ENCODE data around the gene OR9A4.

The OR9A4 gene

GRCh38 chr7:141949021-141949420, 32.8 kb downstream of the OR9A4 start:
- DNase-seq, result no peak

DNA sequence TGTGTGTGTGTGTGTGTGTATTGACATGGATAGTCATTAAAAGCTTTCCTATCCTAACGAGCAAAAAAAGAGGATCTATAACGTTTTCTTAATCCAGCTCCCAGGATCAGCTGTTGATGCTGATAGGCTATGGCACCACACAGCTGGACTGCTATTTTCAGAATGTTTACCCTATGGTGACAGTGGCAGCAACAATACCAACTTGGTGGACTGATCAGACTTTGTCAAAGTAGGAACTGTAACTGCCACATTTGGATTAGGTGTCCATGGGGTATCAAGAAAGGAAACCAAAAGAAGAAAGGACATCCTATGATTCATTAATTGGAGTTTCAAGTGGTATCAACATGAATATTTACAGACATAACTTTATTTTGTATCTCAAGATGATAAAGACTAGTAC, 33.3 kb downstream of the OR9A4 start:
- no peak for DNase-seq

GRCh38 chr7:141949911-141950310, 33.7 kb downstream of the OR9A4 start:
- no peak for DNase-seq

DNA sequence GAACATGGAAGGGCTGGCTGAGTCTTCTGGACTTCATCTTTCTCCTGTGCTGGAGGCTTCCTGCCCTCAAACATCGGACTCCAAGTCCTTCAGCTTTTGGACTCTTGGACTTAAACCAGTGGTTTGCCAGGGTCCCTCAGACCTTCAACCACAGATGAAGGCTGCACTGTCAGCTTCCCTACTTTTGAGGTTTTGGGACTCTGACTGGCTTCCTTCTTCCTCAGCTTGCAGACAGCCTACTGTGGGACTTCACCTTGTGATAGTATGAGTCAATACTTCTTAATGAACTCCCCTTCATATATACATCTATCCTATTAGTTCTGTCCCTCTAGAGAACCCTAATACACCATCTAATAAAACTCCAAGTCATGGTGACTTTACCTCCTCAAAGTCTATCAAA, 34.6 kb downstream of the OR9A4 start:
- DNase-seq, result no peak

DNA sequence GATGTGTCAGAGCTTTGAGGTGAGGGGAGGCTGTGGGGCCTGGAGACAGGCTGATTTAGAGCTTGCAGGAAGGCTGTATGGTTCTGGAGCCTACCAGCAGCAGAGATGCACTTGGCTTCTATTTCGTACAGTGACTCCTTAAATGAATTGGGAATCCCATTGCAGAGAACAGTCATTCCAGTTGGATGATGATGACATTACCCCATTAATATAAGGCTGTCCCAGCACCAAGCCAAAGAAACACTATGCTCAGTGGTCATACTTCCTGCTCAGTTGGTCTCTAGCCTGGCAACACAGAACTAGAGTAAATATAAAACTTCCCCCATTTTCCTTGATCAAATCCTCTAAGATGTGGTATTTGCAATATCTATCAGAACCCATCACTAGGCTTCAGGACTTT, 36.3 kb downstream of the OR9A4 start:
- DNase-seq, result no peak

GRCh38 chr7:141954334-141954733, 38.1 kb downstream of the OR9A4 start:
- no peak for DNase-seq

DNA sequence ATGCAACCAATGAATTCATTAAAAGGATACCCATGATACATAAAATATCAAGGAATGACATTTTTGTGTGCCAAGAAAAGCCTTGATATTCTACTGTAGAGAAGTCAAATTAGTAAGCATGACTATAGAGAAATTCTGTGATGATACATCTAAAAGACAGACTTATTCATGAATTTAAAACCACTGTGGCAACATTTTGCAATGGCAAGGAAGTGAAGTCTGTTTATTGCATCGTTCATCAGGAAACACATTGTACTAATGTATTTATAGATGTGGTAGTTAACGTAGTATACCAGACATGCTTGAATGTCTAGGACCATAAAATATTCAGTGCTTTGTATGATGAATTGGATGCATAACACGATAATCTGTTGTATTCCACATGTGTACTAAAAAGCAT, 39.9 kb downstream of the OR9A4 start:
- DNase-seq, result no peak

DNA sequence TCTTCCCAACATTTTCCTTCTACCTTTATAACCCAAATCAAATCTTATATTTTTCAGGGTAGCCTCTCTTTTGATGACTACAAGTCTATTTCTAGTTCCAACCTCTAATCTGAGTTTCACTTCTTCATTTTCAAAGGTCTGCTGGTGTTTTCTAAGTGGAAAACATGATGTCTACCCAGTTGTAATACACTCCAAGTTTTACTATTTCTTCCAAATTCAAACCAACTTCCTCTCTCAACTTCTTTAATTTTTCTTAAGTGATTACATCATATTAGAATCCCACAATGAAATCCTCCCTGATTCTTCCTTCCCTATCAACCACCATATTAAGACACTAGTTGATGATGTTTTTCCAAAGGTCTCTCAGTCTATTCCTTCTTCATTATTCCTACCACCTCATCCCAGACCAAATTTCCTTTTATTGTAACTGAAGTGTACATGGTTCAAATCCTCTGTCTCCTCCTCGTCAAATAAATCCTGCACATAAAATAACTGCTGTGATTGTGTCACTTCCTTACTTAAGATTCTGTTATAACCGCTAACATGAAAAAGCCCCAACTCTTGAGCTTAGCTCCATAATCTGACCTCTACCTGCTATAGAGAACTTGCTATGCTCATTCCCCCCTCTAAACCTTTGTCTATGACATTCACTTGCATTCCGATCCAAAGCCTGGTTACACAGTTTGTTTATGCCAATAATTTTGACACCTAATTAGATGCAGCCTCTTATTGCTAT, 44.7 kb downstream of the OR9A4 start:
- no peak for DNase-seq

Data from NCI-H446 treated with DMSO at 0.1 percent for 48 hours (cell line).